OCI-LY1 (cell line): ENCODE data around the gene DNAH8.

ENCODE experiments used
- H2AFZ ChIP-seq: fragments of 200-600 bp; sonication (generic), shearing (Covaris generic); 2 replicates; pipeline ENCODE4 v1.6.0; 2014; ENCODE audit warnings: antibody characterized with exemption, mild to moderate bottlenecking, low read length
- H3F3A ChIP-seq: fragments of 200-600 bp; sonication (generic), shearing (Covaris generic); 2 replicates; pipeline ENCODE4 v1.6.0; 2014; ENCODE audit warnings: mild to moderate bottlenecking, antibody characterized with exemption, low read length, moderate library complexity; ENCODE audit not compliant: insufficient read depth
- H3K27ac ChIP-seq: fragments of 200-600 bp; sonication (generic); 2 replicates; pipeline ENCODE4 v1.5.1; 2014; ENCODE audit warnings: low read length, mixed run types, mild to moderate bottlenecking, low read depth; ENCODE audit not compliant: poor library complexity, severe bottlenecking
- H3K27me3 ChIP-seq: fragments of 200-600 bp; sonication (generic); 2 replicates; pipeline ENCODE4 v1.6.0; 2014; ENCODE audit warnings: antibody characterized with exemption, mild to moderate bottlenecking, low read length, moderate library complexity; ENCODE audit not compliant: insufficient read depth
- H3K36me3 ChIP-seq: fragments of 200-600 bp; sonication (generic); 2 replicates; pipeline ENCODE4 v1.6.1; 2014; ENCODE audit warnings: mild to moderate bottlenecking, antibody characterized with exemption, low read length, moderate library complexity, mixed read lengths; ENCODE audit not compliant: insufficient read depth
- H3K4me1 ChIP-seq: fragments of 200-600 bp; sonication (generic); 2 replicates; pipeline ENCODE4 v1.5.1; 2014; ENCODE audit warnings: mild to moderate bottlenecking, low read length, moderate library complexity; ENCODE audit not compliant: insufficient read depth, severe bottlenecking
- H3K4me2 ChIP-seq: fragments of 200-600 bp; sonication (generic), shearing (Covaris generic); 2 replicates; pipeline ENCODE4 v1.6.1; 2014; ENCODE audit warnings: low read length
- H3K4me3 ChIP-seq: fragments of 200-600 bp; sonication (generic); 2 replicates; pipeline ENCODE4 v1.5.1; 2014; ENCODE audit warnings: low read length, low read depth, mild to moderate bottlenecking, mixed read lengths; ENCODE audit not compliant: poor library complexity, severe bottlenecking
- H3K79me2 ChIP-seq: fragments of 200-600 bp; shearing (Covaris generic); 2 replicates; pipeline ENCODE4 v1.6.1; 2016; ENCODE audit warnings: mixed run types, low read length, mixed read lengths; ENCODE audit not compliant: insufficient read depth
- H3K9ac ChIP-seq: fragments of 200-600 bp; sonication (generic), shearing (Covaris generic); 2 replicates; pipeline ENCODE4 v1.6.1; 2014; ENCODE audit warnings: mild to moderate bottlenecking, low read length, mixed read lengths
- H3K9me2 ChIP-seq: fragments of 200-600 bp; sonication (generic), shearing (Covaris generic); 2 replicates; pipeline ENCODE4 v1.6.1; 2014; ENCODE audit warnings: low read depth, mild to moderate bottlenecking, low read length, mixed read lengths
- H3K9me3 ChIP-seq: fragments of 200-600 bp; shearing (Covaris generic); 2 replicates; pipeline ENCODE4 v1.6.1; 2014; ENCODE audit warnings: low read length, mixed read lengths
- H4K20me1 ChIP-seq: fragments of 200-600 bp; sonication (generic), shearing (Covaris generic); 2 replicates; pipeline ENCODE4 v1.6.0; 2016; ENCODE audit warnings: mild to moderate bottlenecking, low read length; ENCODE audit not compliant: insufficient read depth
- EZH2 ChIP-seq: fragments of 200-600 bp; sonication (generic), shearing (Covaris generic); IDR thresholded peaks from 2 replicates; pipeline ENCODE4 v1.8.0; 2017; ENCODE audit warnings: borderline replicate concordance, mixed run types, mild to moderate bottlenecking, antibody characterized with exemption, low read length, moderate library complexity, mixed read lengths
- TF ChIP-seq, protein P1 (sequence below): fragments of 200-600 bp; sonication (generic), shearing (Covaris generic); IDR thresholded peaks from 2 replicates; pipeline ENCODE4 v1.5.1; 2017; ENCODE audit warnings: mild to moderate bottlenecking, antibody characterized with exemption, low read length, moderate library complexity, mixed read lengths

Gene DNAH8

GRCh38 chr6:38924791-38925509, 209.8 kb downstream of the DNAH8 start:
- H3K4me2 ChIP-seq: no peak overlapping the region
- no peaks in the 10 kb centered on the region for H3K9me3 ChIP-seq
- no peak for TF ChIP-seq EZH2
- TF ChIP-seq, protein P1, sequence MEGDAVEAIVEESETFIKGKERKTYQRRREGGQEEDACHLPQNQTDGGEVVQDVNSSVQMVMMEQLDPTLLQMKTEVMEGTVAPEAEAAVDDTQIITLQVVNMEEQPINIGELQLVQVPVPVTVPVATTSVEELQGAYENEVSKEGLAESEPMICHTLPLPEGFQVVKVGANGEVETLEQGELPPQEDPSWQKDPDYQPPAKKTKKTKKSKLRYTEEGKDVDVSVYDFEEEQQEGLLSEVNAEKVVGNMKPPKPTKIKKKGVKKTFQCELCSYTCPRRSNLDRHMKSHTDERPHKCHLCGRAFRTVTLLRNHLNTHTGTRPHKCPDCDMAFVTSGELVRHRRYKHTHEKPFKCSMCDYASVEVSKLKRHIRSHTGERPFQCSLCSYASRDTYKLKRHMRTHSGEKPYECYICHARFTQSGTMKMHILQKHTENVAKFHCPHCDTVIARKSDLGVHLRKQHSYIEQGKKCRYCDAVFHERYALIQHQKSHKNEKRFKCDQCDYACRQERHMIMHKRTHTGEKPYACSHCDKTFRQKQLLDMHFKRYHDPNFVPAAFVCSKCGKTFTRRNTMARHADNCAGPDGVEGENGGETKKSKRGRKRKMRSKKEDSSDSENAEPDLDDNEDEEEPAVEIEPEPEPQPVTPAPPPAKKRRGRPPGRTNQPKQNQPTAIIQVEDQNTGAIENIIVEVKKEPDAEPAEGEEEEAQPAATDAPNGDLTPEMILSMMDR: no peak
- H3K9me2 ChIP-seq: no peaks in the 10 kb centered on the region
- no peak overlapping the region for H3K27ac ChIP-seq
- H3K4me1 ChIP-seq: no peaks in the 10 kb centered on the region
- H3K9ac ChIP-seq: no peak overlapping the region
- H2AFZ ChIP-seq: no peak overlapping the region
- H3F3A ChIP-seq: no peaks in the 10 kb centered on the region
- no peaks in the 10 kb centered on the region for H4K20me1 ChIP-seq
- no peaks in the 10 kb centered on the region for H3K79me2 ChIP-seq
- H3K27me3 ChIP-seq: no peaks in the 10 kb centered on the region
- no peaks in the 10 kb centered on the region for H3K36me3 ChIP-seq
- no peak overlapping the region for H3K4me3 ChIP-seq

- Histone ChIP-seq H3F3A (no peaks in the 10 kb centered on the region), H3K9ac (no peak overlapping the region), H2AFZ (no peak overlapping the region), H3K4me3 (no peak overlapping the region), H4K20me1 (no peaks in the 10 kb centered on the region), H3K27ac (no peak overlapping the region), H3K9me3 (no peaks in the 10 kb centered on the region), H3K79me2 (no peaks in the 10 kb centered on the region), H3K27me3 (no peaks in the 10 kb centered on the region), H3K4me2 (no peak overlapping the region), H3K36me3 (no peaks in the 10 kb centered on the region), H3K4me1 (no peaks in the 10 kb centered on the region), H3K9me2 (no peaks in the 10 kb centered on the region)
- no peak for TF ChIP-seq EZH2
- TF ChIP-seq, protein P1: no peak
These were observed 214.4 kb downstream of the DNAH8 start for GRCh38 chr6:38929560-38929959.

- H4K20me1 ChIP-seq: no peaks in the 10 kb centered on the region
- no peaks in the 10 kb centered on the region for H3K79me2 ChIP-seq
- H3K36me3 ChIP-seq: no peaks in the 10 kb centered on the region
- no peak overlapping the region for H3K4me2 ChIP-seq
- no peaks in the 10 kb centered on the region for H3K4me1 ChIP-seq
- H3K4me3 ChIP-seq: no peak overlapping the region
- no peak overlapping the region for H2AFZ ChIP-seq
- no peaks in the 10 kb centered on the region for H3K9me2 ChIP-seq
- no peak for TF ChIP-seq EZH2
- TF ChIP-seq, protein P1: peak; percentile 31; the same call in 1 of the 2 replicates
- H3K9ac ChIP-seq: no peak overlapping the region
- no peak overlapping the region for H3K27ac ChIP-seq
- no peaks in the 10 kb centered on the region for H3K9me3 ChIP-seq
- no peaks in the 10 kb centered on the region for H3K27me3 ChIP-seq
- no peaks in the 10 kb centered on the region for H3F3A ChIP-seq
These were observed 218.3 kb downstream of the DNAH8 start for GRCh38 chr6:38933426-38933825.
